CD4-positive, alpha-beta T cell treated with Interleukin-4 for 1 hour (primary cell): ENCODE data around the gene KAT6B.

Experiments
- DNase-seq, 2 donors: peaks; one replicate each; pipeline ENCODE4 v3.0.0-alpha.2; 2020 to 2022

The KAT6B gene

DNA sequence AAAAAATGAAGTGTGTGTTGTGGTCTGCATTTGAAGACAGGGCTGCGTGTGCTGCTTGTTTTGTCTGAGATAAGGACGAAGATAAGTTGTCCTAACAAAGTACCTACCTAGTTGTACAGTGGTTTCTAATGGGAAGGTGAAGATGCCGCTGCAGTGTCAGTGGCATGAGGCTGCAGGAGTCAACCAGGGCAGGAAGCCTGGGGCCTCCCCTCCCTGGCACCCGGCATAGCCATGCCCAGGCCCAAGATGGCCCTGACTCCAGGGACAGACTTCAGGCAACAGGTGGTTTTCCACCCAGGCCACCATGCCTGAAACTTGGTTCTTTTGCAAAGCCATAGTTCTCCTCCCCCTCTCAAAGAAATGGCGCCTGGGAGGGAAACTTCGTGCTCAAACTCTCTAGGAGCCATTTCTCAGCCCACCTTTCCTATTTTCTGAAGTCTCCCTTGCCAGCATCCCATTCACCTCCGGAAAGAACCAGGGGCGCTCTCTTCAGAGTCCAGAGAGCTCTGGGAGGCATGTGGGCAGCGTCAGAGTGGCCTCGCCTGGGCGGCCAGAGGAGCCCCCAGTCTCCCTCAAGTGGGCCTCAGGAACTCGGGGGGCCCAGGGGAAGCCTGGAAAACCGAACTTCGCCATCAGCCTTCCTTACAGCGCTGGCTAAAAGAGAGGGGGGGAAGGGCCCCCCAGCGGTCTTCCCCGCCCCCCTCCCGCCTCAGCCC lies 2.1 kb upstream of the KAT6B start:
- DNase-seq, result peak in 1 of 2 donors; percentile 30

DNA sequence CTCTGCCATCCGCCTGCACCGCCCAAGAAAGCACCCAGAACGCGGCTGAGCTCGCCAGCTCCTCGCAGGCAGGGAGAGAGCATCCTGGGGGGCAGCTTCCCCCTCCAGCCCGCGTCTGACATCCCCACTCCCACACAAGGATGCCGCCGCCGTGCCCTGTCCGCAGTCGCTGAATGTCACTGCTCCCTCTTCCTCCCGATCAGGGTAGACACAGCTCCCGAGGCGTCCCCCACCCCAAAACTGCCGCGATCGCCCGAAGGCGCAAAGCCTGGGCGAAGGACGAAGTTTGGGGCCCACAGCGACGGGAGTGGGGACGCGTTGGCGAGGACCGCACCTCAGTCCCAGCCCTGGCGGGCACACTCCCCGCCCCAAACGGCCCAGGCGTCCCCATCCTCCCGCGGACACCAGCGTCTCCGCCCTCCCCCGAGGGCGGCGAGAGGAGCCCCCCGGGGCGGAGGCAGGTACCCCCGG lies 1.5 kb upstream of the KAT6B start:
- peak in 1 of 2 donors; percentile 21 for DNase-seq

DNA sequence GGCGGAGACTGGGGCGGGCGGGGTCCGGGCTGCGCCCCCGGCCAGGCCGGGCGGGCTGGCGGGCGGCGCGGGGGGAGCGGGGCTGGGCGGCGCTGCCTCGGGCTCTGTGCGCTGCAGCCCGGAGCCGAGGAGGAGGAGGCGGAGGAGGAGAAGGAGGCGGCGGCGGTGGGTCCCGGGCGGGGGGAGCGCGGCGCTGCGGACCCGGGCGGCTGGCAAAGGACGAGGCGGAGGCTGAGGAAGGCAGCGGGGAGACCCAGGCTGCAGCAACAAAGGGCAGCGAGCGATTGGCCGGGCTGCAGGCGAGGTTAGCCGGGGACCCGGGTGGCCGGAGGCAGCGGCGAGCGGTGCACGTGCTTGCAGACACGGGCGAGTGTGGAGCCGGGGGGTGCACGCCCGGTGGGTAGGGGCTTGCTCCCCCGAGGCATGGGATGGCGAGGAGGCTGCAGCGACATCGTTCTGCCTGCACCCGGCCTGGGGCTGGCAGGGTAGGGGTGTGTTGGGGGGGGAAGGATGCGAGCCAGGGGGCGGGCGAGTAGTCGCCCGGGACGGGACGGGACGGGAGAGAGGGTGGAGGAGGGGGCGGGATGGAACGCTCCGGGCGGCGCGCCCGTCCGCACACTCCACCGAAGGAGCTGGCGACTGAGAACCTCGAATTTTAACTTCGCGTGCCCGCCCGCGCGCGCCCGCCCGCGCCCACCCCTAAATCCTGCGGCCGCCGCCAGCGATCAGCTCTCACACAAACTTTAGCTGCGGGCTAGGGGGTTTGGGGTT lies 844 bp upstream of the KAT6B start:
- DNase-seq, result peak; percentile 36 to 56

DNA sequence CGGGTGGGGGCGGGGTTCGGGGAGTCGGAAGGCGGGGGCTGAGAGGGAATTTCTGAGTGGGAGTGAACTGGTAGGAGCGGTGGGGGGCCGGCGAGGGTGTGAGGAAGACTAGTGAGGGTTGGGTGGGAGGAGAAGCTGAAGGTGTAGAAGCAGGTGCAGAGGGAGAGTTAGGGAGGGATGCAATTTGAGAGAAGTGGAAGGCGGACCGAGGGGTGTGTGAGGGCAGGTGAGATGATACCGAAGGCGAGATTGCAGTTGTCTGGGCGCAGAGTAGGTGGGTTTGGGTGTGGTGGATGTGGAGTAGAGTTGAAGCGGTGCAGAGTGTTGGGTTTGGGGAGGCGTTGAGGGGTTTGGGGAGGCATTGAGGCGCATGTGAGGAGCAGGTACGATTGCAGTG lies 643 bp downstream of the KAT6B start:
- DNase-seq, result no peak

DNA sequence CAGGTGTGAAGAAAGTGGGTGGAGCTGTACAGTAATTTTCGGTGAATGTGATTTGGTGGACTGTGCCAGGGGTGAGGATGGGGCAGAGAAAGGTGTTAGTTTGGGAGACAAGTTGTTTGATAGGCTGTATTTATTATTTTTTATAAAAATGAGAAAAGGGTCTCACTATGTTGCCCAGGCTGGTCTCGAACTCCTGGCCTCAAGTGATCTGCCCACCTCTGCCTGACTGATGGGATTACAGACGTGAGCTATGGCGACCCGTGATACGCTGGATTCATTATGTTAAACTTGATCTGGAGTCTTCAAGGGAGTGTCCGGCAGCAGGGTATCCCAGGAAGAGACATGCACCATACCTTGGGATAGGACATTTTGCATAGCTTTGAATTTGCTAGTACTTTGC lies 1.3 kb downstream of the KAT6B start:
- DNase-seq, result no peak

DNA sequence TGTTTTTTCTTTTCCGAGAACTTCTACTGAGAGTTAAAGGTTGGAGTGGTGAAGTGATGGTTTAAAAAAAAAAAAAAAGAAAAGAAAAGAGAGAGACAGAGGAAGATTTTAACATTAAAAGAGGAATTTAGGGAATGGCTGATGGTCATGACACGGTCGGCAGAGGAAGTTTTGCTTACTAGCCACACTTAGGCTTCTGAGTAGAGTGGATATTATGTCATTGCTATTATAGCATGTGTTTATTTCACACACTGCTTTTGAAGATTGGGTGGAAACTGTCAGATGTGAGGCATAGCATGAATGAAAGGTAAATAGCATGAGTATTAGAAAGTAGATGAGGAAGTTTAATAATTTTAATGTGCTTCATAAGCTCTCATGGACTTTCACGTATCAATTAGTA lies 2.5 kb downstream of the KAT6B start:
- DNase-seq, result no peak

DNA sequence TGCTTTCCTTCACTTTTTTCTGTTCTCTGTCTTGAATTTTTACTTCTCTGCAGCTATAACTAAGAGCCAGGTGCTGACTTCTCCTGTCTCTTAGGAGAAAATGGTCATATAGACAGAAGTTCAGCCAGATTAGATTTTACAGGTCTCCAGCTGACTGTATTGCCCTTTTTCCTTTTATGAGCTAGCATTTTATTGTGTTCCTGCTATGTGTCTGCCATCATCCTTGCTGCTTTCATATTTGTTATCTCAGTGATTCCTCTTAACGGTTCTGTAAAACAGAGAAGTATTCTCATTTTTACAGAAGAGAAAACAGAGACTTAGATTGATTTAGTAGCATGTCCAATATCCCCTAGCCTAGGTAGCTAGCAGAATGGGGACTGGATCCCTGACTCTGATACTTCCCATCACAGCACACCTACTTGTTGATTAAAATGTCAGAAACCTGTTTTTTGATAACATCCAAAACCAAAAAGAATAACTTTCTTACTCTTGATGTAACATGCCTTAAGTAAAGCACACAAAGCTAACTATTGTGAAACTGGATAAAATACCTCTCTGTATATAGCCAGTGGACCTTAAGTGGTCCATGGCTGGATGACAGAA lies 5.2 kb downstream of the KAT6B start:
- DNase-seq, result no peak

DNA sequence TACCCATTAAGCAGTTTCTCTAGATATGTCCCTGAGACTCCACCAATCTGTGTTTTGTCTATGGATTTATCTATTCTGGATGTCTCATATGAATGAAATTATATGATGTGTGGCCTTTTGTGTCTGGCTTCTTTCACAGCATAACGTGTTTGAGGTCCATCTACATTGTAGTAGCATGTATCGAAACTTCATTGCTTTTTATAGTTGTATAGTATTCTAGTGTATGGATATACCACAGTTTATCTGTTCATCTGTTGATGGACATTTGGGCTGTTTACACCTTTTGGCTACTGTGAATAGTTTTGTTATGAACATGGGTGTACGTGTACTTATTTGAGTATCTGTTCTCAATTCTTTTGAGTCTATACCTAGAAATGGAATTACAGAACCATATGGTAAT lies 9.6 kb downstream of the KAT6B start:
- no peak for DNase-seq

DNA sequence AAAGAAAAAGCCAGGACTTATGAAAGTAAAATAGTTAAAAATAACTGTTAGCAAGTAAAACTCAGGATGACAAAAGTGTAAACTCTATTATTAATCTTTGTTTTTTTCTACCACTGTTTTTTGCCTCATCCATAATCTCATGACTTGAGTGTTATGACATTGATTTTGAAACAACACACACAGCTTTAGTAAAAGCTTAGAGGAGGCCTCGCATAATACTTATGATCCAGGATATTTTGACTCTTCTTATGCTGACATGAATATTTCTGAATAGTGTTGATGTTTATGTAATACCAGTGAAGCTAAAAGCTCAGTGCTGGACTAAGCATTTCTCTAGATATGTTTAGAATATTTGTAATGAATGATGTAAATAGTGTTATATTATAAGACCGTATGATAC lies 10.5 kb downstream of the KAT6B start:
- DNase-seq, result no peak

DNA sequence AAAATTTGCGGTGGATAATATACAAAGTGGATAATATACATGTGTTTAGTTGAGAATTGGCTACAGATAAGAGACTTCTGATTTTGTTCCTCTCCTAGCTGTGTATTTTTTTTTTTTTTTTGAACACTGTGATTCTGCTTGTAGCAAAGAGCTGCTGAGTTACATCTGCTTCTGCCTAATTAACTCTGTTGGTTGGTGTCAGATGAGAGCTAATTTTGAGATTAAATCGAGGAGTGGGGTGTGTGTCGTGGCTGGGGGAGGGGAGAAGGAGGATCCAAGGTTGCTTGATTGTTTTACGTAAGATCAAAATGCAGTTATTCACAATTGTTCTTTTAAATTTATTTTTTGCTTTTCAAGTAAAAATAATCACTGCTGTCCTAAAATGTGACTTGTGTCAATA lies 11.3 kb downstream of the KAT6B start:
- no peak for DNase-seq

DNA sequence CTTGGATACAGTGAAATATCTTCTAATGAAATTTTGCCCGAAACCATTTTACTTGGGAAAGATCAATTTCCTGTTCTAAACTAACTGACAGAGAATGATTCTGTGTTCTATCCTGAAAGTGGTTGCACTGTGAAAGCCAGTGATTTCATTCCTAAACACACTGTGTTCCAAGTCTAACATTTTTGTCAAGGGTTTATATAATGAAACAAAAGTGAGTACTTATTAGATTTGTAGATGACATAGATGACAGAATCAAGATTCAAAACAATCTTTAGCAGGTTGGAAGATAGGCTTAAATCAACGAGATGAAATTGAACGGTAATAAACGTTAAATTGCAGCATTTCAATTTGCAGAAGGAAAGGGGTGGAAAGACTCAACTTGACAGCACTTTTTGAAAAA lies 13.3 kb downstream of the KAT6B start:
- no peak for DNase-seq

DNA sequence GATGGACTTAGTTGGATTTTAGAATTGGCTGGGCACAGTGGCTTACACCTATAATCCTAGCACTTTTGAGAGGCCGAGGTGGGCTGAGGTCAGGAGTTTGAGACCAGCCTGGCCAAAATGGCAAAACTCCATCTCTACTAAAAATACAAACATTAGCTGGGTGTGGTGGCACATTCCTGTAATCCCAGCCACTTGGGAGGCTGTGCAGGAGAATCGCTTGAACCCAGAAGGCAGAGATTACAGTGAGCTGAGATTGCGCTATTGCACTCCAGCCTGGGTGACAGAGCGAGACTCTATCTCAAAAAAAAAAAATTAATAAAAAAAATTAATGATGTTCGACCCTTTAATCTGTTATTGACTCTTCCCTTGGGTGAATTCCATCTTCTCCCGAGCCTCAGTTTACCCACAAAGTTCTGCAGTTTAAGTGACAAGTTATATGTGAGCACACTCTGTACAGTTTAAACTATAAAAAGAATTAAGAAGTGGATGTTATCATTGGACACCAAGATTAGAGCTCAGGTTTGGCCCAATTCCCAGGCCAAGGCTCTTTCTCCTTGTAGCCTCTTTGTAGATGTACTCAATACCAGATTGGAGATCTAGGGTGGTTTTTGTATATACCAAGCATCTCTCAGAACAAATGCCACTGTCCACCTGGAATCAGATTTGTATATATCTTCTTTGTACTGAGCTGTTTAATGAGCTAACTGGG lies 15.0 kb downstream of the KAT6B start:
- DNase-seq, result no peak

DNA sequence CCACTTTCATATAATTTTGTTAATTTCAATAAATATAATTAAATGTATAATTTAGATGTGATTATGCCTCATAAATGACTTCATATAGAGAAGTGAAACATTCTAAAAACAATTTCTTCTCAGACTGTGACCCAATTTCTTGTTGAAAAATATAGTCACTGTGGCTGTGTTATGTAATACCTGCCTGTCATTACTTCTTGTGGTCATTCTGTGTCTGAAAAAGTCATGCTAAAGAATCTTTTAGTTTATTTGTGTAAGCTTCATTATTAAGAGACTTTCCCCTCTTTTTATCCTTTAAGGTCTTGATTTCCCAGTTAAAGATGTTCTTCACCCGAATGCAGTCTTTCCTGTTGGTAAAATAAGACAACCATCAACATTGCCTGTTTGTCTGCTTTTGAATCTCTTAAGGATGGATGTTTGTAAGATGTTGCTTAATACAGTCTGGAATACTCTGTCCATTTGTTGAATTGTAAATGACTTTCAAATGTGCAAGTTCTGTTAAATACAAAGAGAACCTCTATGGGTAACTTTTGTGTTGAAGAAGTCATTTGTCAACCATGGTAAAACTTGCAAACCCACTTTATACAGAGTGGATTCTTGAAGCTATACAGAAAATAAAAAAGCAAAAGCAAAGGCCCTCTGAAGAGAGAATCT lies 16.0 kb downstream of the KAT6B start:
- DNase-seq, result peak in 1 of 2 donors; percentile 12

DNA sequence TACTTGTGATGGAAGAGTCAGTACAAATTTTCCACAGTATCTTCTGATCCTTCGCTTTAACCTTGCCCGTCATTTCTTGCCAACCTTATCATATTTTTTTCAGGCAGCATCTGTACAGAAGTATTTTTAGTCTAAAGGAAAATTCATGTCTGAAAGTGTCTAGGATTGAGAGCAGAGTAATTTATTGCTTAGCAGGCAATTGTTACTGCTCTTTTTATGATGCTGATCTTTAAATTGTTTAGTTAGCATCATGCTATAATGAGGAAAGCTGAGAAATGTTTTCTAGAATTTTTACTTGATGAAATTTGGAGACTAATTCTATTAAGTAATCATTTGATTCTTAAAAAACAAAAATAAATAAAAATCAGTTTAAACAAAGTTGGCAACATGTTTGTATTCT lies 20.6 kb downstream of the KAT6B start:
- DNase-seq, result no peak

DNA sequence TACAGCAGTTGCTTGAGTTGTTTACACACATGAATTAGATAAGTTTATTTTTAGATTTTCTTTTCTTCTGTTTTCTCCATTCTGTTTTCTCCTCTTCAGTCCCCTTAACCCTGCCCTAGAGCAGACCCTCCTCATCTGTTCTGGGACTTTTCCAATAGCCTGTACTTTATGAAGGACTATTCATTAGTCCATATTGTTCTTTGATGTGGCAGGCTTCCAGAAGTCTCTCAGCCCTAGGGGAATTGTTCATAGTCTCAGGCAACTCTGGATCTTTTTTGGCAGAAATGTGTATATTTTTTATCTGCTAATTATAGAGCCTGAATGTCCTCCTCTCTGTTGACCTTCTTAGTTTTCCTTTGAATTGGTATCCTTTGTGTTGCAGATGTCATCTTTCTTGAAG lies 25.4 kb downstream of the KAT6B start:
- DNase-seq, result no peak

DNA sequence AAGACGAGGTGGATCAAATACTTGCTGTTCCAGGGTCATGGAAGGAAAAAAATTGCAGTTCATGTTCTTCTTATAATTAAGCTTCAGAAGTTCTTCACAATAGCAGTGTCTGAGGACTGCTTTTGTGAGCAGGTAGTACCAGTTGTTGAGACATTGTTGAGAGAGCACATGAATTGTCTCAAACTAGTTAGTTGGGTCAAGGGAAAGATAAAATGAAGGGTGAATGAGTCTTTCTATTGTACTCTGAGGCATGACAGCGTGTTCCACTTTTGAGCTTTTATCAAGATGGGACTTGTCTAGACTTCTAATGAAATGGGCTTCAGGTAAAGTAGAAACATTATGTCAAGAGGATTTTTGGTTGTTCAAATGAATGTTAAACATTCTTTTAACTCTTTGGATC lies 26.0 kb downstream of the KAT6B start:
- no peak for DNase-seq

DNA sequence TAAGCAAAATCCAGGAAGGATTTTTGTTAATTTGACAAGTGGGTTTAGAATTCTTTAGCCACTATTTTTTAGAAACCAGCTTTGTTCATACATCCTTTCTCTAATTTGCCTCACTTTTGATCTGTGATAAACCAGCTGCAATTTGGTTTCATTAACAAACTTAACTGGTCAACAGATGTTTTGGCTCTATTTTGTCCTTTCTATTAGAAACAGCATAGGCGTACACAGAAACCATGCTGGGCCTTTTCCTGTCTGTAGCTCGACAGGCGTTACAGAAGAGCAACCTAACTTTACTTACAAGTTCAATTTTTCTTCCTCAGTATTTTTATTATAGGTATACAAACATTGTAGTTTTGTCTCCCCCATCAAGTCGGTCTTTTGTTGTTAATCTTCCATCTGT lies 28.2 kb downstream of the KAT6B start:
- DNase-seq, result no peak

DNA sequence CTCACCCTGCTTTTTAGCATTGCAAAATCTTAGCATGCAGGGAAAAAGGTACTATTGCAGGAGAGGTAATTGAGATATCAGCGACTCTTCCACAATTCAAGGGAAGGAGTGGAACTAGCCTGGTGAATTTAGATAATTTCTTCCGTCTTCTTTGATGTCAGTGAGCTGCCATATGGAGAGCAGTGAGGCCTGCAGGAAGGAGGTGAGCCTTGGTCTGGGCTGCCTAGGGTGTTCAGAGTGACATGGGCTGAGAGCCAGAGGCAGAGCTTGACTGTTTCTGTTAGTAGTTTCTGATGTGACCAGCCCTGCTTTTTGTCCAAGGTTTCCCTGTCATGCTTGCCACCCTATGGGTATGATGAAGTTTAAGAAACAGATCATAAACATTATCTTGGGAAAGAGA lies 28.6 kb downstream of the KAT6B start:
- DNase-seq, result no peak

DNA sequence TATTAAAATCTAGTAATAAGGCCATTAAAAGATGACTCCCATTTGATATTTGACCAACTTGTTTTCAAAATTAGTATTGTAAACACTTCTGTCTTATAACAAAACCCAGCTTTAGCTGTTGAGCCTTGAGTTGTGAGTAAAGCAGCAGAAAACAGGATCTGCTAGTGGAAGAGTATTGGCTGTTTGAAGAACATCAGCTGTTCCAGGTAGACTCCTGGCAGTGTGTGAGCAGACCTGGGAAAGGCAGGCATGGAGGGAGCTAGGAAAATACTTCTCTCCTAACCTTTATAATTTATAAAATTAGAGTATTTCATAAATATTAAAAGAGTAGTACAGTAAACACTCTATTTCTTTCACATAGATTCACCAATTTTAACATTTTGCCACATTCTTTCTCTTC lies 29.0 kb downstream of the KAT6B start:
- DNase-seq, result no peak

DNA sequence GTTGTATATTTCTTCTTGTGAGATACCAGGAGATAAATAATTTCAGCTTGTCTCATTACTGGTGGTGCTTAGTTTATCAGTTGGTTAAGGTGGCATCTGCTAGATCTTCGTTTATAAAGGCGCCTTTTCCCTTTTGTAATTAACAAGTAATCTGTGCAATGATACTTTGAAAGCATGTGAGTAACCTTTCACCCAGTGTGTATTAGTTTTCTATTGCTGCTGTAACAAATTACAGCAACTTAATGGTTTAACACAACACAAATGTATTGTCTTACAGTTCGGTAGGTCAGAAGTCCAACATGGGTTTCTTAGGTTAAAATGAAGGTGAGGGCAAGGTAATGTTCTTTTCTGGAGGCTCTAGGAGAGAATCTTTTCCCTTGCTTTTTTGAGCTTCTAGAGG lies 30.5 kb downstream of the KAT6B start:
- no peak for DNase-seq

DNA sequence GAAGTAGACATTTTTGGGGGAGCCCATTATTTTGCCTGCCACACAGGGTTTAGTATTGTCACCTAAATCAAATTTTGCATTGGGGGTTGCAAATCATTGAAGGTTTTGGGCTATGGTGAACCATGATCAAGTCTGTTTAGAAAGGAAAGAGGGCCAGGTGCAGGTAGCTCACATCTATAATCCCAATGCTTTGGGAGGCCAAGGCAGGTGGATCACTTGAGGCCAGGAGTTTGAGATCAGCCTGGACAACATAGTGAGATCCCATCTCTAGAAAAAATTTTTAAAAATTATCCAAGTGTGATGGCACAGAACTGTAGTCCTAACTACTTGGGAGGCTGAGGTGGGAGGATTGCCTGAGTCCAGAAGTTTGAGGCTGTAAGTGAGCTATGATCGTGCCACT lies 31.2 kb downstream of the KAT6B start:
- DNase-seq, result no peak

DNA sequence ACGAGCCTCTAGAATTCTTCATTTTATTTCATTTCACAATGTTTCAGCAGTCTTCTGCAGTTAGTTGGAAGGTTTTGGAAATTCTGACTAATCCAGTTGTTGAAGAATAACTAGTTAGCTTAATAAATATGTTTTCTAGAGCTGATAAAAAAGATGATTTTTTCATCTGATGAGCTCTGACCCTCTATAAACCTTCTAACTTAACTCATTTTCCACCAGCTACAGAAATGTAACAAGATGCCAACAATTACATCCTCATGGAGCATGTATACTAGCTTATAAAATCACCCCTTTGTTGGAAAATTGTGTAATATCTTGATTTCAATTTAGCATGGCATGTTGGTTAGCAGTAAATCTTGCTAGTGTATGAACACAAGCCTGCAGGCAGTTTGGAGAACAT lies 33.1 kb downstream of the KAT6B start:
- no peak for DNase-seq

DNA sequence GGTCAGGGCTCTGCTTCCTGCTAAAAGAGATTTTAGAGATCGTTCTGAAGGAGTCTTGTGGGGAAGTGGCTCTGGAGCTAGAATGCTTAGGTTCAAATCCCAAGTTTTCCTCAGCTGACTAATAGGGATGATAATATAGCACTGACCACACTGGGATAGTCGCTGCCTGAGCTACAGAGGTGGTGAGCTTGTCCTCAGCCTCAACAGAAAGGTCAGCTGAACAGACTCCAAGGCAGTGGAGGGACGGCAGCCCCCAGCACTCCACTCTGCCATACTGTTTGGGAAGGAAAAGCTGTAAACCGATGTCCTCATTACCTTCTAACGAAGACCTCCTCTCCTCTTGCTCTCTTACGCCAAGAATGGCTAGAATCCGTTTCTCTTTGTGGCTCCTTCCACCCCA lies 36.2 kb downstream of the KAT6B start:
- no peak for DNase-seq
